NCI-H2107 treated with DMSO at 0.1 percent for 48 hours (cell line): Measurements from ENCODE around the gene TRAF7.
A peak's percentile ranks its signal among the peaks of the same experiment; 100 is the strongest.
"Not testable (repeated sequence)": the region's sequence is repeated elsewhere in the genome, so short reads cannot be mapped to it uniquely, and the experiment has no call there.

ENCODE experiments used
- DNase-seq: peaks from one replicate; lab custom pipeline; 2025; ENCODE audit not compliant: unreplicated experiment; lab: John Stamatoyannopoulos, UW

The TRAF7 gene

GRCh38 chr16:2155091-2155950 is at the start of gene TRAF7:
Gene TRAF7 (plus strand): TSS chr16:2155782. CDS start chr16:2163921, 8,139 bp downstream.
- peak; percentile 98 for DNase-seq

GRCh38 chr16:2106211-2106610 is 49.4 kb upstream of the TRAF7 start:
- not testable (repeated sequence) for DNase-seq

GRCh38 chr16:2107121-2107790 is 48.3 kb upstream of the TRAF7 start:
- not testable (repeated sequence) for DNase-seq

- not testable (repeated sequence) for DNase-seq
Observed at GRCh38 chr16:2107791-2108125, 47.8 kb upstream of the TRAF7 start.

- not testable (repeated sequence) for DNase-seq
Observed at GRCh38 chr16:2108446-2109270, 46.9 kb upstream of the TRAF7 start.

- DNase-seq = not testable (repeated sequence)
Observed at GRCh38 chr16:2109271-2109580, 46.4 kb upstream of the TRAF7 start.

- DNase-seq = not testable (repeated sequence)
Observed at GRCh38 chr16:2109872-2110271, 45.7 kb upstream of the TRAF7 start.

- DNase-seq = not testable (repeated sequence)
Observed at GRCh38 chr16:2110332-2111008, 45.1 kb upstream of the TRAF7 start.

- not testable (repeated sequence) for DNase-seq
Observed at GRCh38 chr16:2111009-2111353, 44.6 kb upstream of the TRAF7 start.

GRCh38 chr16:2111412-2112335 is 43.9 kb upstream of the TRAF7 start:
- not testable (repeated sequence) for DNase-seq

- DNase-seq = not testable (repeated sequence)
Observed at GRCh38 chr16:2112539-2113106, 43.0 kb upstream of the TRAF7 start.

GRCh38 chr16:2114225-2114624 is 41.4 kb upstream of the TRAF7 start:
- DNase-seq = not testable (repeated sequence)

GRCh38 chr16:2114885-2115590 is 40.5 kb upstream of the TRAF7 start:
- DNase-seq = not testable (repeated sequence)

- DNase-seq = no peak
Observed at GRCh38 chr16:2115591-2115973, 40.0 kb upstream of the TRAF7 start.

GRCh38 chr16:2116428-2116827 is 39.2 kb upstream of the TRAF7 start:
- DNase-seq = not testable (repeated sequence)

GRCh38 chr16:2117341-2117740 is 38.2 kb upstream of the TRAF7 start:
- not testable (repeated sequence) for DNase-seq

- not testable (repeated sequence) for DNase-seq
Observed at GRCh38 chr16:2117960-2118722, 37.4 kb upstream of the TRAF7 start.

GRCh38 chr16:2121325-2121724 is 34.3 kb upstream of the TRAF7 start:
- DNase-seq = peak; percentile 53
